HG03066 (cell line): Measurements from ENCODE around the gene PDE4B.

Experiments
- ATAC-seq: cut with Tn5 transposase; IDR thresholded peaks from one replicate; pipeline ENCODE4 v1.9.1; 2021; ENCODE audit warnings: low read depth; ENCODE audit not compliant: unreplicated experiment

PDE4B gene

DNA sequence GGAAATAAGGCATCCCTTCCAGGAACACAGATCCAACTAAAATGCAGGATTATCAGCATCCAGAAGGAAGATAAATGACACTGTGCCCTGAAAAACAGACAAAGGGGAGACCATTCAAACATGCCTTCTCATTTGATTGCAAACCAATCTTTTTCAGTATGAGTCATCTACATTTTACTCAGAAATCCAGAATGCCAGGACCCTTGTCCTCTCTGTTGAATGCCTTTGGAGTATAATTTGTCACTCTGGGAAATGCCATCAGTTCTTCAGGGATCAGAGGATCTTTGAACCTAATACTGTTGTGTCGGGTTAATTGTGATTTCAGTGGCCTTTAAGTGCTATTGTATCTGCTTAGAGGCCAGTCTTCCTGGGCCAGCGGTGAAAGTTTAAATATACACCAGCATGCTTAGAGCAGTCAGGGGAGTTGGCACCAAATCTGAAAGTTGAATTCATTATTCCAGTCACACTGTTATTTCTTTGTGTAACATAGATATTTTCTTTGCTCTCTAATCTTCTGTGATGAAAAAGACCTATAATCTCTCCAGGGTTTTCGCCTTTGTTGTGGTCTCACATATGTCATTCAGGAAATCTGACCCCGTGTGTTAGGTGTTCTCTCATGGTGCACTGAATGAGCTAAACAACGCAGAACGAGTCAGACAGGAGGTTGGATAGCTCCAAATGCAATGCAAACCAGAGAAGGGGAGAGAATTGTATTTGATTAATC lies 376.4 kb downstream of the PDE4B start:
- ATAC-seq = no peak

DNA sequence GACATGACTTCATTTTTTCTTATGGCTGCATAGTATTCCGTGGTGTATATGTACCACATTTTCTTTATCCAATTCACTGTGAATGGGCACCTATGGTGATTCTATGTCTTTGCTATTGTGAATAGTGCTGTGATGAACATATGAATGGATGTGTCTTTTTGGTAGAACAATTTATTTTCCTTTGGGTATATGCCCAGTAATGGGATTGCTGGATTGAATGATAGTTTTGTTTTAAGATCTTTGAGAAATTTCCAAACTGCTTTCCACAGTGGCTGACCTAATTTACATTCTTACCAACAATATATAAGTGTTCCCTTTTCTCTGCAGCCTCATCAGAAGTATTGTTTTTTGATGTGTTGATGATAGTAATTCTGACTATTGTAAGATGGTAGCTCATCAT lies 379.6 kb downstream of the PDE4B start:
- ATAC-seq = no peak

DNA sequence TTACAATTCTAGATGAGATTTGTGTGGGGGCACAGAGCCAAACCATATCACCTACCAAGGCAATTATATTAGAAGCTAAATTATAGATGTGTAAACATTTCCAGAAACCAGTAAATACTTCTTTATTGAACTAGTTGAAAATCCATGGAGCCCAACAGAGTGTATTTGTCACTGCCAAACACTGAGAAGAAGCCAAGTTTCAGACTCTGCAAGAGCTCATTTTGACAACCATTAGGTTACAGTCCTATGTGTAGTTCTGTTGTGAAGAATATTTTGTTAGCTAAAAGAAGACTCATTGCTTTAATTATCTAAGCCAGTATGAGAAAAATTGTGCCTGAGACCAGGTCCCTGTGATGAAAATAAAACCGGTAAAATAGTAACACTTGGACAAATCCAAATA lies 382.4 kb downstream of the PDE4B start:
- ATAC-seq = no peak

DNA sequence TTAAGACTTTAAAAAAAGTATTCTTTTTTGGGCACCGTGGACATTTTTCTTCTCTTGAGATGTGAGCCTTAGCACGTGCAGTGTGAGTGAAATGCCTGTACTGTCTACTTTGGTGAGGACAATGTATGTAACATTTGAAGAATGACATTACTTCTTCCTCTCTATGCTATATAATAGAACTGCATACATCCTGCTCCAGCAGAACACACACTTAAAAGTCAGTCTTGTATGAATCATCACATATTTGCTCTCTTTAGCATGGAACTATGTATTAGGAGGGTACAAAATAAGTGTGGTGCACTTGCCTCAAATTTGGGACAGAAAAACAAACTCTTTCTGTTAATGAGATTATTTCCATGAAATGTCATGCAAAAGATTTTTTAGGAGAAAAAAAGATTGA lies 382.9 kb downstream of the PDE4B start:
- no peak for ATAC-seq

DNA sequence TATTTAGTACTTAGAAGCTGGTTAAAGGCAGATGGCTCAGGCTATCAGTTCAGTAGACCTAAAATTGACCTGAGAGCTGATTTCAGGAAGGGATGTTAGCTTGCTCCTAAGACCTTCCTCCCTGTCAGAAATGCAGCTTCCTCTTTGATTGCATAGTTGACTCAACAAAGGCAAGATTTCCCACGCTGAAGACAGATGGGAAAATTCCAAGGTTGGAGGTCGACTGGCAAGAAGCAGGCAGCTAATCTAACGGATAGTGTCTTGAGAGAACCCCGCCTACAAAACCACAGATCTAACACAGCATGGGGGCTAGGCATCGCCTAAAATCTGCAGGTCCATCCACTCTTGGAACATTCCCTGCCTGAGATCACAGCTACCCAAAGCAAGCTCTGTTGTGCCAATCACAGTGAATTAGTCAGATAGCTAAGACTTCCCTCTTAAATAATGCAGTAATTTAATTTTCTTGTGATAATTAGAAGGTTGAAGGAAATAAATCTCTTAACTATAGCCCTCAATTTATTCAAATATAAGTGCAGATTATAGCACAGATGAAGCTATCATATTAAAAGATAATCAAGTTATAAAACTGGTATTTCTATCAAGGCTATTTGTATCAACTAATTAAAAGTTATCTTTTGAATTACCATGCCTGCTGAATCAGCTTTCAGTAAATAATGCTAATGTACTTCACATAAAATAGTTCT lies 383.5 kb downstream of the PDE4B start:
- no peak for ATAC-seq

DNA sequence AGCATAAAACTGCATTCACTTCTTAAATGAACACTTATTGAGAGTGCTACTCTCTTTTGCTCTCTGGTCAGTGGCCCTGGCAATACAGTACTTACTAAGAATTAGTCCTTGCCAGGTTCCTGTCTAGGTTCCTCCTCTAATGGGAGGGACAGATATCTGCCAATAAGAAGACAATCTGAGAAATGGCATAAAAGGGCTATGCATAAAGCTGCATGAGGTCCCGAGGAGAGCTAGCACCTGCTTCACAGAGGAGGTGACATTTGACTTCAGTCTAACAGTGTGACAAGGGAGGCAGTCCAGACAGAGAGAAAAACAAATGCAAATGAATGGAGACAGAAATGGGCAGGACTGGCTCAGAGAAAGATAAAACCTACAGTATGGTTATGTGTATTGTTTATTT lies 384.1 kb downstream of the PDE4B start:
- ATAC-seq = no peak

DNA sequence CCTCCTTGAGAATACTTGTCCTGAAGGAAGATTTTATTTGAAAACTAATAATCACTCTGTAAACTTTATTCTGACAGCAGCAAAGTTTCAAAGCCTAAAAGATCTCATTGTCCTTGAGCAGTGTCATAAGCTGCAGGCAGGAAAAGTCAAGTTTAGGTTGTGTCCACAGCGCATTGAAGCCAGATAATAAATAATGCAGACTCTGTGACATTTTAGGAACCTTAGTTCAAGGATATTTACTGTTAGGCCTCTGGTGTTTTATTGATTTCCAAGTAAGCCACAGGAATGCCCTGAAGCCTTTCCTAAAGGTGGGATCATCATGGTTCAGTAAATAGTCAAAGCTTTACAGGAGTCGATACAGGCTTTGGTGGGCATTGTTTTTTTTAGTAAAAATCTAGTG lies 384.8 kb downstream of the PDE4B start:
- no peak for ATAC-seq

DNA sequence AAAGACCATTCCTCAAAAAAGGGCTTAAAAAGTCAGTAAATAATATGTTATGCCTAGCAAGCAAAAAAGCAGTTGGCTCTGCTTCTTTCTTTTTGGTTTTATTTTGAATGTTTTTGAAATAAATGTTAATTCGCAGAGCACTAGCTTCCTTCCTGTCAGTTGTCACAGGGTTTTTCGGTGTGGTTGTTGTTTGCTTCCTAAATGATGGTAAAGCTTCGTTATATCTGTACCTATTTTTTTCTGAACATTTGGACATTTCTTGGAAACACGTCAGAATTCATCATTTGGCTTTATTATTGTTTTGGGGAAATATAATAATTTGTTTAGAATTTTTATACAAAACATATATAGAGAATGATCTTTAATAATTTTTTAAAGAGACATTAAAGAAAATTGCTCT lies 389.3 kb downstream of the PDE4B start:
- ATAC-seq = no peak

DNA sequence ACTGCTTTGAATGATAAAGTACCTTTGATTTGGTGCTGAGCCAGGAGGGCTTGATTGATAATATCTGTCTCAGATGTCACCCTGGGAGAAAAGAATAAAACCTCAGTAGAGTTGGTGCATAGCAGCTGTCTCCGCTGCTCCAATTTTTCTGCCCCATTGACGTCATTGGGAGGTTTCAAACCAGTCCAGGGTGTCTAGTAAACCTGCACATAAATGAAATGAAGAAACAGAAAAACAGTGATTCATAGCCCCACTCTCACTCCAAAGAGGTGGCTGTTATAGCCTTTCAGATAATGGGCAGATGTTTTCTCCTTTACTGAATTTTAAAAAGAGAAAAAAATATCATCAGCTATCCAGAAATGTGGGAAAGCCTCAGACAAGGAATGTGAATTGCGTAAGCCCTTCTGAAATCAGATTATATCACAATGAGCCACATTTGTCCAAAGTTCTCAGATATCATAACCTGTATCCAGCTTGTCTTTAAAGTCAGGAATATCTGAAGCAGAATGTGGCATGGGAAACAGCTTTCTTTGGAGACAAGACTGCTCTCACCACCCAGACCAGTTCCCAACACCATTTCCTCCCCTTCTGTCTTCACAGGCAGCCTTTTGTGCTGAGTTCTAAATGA lies 390.0 kb downstream of the PDE4B start:
- no peak for ATAC-seq

DNA sequence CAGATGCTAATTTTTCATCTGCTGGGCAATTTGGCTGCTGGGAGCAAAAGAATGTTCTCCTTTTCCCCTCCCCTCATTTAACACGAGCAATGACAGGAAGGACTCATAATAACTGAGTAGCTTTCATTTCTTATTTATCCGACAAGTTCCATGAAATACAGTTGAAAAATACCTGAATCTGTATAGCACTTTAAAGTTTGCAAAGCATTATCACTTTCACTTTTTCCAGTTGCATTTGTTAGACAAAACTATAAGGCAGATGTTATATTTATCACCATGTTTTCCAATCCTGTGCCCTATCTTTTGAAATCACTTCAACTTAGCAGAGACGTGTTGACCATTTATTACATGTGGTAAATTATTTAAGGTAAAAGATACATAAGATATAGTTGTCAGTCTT lies 390.7 kb downstream of the PDE4B start:
- ATAC-seq = no peak

DNA sequence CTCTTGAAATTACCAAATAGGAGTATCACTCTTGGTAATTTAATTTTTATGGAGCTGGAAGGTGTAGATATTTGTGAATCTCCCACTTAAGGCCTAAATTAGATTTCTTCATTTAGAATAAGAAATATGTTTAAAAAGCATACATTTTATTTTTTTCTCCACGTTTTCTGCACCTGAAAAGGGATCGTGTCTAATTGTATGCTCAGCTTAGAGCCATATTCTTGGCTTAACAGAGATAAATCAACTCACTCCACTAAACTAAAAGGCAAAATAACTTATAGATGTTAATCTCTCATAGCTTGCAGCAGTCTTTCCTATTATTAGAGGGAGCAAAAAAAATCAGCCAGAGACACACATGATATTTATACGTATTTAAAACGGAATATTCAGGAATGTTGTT lies 404.4 kb downstream of the PDE4B start:
- no peak for ATAC-seq

DNA sequence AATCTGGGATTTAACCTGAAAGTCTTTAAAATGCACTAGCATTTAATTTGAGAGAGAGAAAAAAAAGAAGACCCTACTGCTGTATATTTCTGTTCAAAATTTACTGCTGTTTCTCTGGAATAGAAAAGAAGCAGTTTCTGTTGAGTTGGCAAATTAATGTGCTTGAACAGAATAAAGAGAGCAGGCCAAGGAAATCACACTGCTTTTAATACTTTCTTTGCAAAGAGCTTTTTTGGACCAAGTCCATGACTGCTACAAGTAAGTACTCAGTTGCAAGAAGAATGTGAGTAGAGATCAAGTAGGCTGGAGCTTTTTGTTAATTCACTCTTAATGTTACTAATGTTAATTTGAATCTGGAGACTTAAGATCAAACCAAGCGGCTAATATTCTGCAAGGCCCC lies 405.1 kb downstream of the PDE4B start:
- no peak for ATAC-seq

DNA sequence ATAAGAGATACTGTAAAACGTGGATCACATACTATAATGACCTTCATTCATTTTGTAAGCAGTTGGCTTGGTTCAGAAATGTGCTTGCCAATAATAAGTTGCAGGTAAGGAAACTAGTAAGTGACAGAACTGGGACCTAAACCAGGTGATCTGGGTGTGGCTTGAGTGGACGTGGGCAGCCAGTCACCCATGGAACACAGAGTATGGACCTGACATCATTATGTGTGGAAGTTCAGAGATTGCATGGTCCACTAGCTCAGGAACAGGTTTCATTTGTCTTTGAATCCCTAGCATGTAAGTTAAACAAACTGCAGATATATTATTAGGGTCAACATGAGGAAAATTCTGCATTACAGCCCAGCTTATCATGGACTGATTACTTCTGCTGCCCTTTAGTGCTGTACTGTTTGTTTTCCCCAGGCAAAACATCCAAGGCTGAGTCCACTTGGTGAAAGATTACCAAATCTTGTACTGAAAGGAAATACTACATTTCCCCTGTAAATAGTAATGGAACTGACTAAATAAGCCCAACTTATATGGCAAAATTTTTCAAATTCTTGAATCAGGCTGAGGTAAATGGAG lies 414.0 kb downstream of the PDE4B start:
- no peak for ATAC-seq

DNA sequence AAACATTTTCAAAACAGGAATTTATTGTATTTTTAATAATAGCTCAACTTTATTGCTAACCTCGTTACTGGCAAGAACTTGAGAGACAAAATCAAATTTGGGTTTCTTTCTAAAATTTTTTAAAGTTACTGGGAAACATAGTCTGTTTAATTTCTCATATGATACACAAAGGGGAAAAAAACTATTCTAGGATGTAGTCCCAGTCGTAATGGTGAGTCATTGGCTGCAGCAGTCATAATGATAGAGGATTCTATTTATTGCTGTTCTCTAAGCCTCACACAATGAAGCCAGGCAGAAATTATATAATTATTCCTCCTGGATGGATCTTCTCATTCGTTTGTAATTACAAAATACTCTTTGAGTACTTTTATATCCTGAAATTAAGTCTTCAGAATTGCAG lies 414.8 kb downstream of the PDE4B start:
- no peak for ATAC-seq

DNA sequence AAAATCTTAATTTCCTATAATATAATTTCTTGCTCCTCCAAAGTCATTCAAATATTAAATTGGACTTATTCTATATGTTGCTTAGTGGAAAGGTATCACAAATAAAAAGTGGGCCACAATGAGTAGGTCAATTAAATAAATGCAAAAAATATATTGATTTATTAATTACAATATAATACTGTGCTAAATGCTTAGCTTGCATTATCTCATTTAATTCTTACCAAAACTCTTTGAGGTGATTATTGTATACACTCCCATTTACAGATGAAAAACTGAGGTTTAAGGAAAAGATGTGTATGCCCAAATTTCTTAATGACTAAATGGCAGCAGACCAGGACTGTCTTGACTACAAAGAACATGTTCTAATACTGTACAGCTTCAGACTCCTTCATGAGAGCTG lies 415.9 kb downstream of the PDE4B start:
- ATAC-seq = no peak

DNA sequence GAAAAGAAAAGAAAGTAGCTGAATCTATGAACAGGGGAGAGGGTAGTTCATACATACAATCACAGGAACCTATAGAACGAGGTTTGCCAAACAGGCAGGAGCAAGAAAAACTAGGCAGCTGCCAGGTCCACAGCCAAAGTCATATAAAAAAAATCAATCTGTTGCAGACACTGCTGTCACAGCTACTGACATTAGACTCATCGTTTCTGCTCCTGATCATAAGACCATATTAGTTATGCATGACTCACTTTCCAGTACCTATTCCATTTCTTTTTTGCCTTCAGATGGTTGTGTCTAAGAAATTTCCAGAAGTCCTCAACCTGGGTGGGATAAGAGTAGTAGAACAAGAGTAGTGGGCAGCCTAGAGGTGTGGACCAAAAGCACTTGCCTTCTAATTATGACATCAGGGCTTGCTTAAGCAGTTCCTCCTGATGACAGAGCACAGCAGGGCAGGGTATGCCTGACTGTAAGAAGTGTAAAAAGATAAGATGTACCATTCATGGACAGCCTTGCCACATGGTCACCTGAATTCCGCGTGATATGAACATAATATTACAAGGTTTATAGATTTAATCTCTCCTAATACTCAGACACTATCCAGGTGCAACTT lies 418.0 kb downstream of the PDE4B start:
- no peak for ATAC-seq

DNA sequence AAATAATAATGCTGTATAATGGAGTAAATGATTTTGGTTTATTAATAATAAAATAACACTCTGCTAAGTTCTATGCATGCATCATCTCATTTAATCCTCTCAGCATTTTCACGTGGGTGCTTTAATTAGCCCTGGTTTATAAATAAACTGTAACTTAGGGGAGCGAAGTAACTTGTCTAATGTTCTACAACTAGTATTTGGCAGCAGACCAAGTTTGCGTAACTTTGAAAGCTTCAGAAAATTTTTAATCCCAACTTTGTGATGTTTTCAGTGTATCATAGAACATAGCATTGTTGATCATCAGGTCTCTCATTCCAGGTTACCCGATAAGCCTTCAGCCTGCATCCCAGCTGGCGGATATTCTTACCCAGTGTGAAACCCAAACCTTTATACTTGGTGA lies 418.8 kb downstream of the PDE4B start:
- ATAC-seq = no peak

DNA sequence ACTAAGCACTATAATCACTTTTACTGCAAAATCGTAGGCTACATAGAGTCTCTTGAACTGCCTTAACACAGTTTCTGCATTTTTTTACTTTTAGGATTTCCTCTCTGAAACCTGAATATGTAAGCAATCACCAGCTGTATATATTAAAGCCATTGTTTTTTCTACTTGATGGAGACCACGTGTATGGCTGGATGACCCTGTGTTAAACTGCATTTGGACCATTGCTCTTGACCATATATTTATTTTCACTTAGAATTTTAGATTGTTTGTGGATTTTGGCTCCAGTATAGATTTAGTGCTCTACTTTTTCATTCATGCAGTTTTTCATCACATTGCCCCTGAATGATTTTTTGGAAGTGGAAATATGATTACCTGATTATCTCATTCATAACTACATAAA lies 420.8 kb downstream of the PDE4B start:
- ATAC-seq = no peak

DNA sequence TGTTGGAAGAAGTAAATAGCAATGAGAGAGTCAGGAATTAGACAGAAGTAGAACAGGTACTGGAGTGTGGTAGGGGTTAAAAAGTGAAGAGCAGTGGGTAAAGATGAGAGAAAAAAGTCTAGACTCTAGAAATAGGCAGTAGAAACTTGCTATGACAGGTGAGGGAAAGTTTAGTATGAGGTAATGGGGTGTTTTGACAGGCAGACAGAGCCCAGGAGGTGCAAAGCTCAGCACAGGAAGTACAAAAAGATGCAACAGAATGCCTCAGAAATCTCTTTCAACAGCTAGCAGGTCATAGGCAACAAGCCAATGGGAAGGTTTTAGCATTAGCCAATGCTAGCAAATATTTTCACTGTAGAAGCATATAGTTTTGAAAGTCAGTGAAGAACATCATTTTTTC lies 422.2 kb downstream of the PDE4B start:
- ATAC-seq = no peak

DNA sequence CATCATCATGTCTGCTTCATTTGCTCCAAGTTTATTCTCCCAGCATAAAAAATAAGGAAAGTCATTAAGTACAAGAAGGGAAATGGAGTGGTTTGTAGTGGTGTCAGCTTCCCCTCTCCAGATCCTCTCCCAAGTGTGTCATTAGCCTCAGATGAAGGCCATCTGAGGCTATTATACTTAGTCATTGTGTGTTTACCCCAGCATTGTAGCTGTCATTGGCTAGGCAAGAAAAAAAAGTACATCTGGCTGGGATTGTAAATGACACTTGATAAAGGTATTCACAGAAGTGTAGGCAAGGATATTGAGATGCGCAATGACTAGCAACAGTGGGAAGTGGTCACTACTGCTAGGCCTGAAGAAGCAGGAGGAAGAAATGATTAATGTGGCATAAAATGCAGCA lies 424.3 kb downstream of the PDE4B start:
- ATAC-seq = no peak

DNA sequence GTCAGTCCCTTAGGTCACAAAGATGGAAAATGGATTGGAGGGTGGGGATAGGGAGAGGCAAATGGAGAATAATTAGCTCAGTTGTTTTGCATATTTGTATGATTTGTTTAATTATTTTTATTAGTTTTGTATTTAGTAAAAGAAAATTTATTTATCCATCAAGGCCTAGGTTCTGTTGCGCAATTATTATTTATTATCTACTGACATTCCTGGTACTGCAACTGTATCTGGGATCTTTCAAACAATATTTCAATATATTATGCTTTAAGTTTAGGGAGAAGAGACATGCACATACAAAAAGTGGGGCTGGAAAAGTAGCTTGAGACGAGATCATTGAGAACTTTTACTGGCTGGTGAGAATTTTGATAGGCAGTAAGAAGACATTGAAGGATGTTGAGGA lies 424.9 kb downstream of the PDE4B start:
- no peak for ATAC-seq
